ENCODE results near the gene TRIM47. TPM values are rescaled to one million over a fixed set of nuclear protein-coding genes. Genes with fewer than 3 reads are reported as not detected.

The TRIM47 gene
- total RNA-seq, 1 experiment from 2014 or later = 11.9 TPM

DNA sequence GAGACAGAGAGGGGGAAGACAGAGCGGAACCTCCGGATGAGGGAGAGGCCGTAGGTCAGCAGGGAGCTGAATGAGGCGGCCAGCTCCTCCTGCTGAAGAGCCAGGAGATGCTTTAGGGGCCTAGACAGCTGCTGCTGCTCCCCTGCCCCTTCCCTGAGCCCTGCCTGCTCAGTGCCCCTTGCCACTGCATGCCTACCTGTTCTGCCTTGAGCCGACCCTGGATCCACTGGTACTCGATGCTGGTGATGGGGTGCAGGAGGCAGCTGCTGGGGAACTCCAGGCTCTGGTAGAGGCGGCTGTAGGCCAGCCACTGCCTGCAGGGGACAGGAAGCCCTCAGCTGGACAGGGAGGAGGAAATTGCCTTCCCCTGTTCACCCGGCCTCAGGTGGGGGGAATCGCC, 41.8 kb downstream of the TRIM47 start:
- no peak for DNase-seq (ENCODE audit: low read depth in 1 of 2, low spot score in 2 of 2)
- no peaks in the 10 kb centered on the region for H3K27me3 ChIP-seq (replicated peaks)

DNA sequence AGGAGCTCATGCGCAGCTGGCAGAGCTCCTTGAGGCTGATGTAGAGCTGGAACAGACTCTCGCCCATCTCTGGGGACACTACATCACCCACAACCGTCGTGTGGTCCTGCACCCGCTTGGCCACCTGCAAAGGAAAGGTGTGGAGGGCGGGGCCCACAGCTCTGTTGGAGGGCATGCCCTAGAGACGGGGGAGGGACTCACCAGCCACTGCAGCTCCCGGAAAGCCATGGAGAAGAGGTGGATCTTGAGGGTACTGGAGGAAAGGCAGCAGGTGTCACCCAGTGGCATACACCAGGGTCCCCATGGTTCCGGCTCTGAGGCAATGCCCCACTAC, 42.8 kb downstream of the TRIM47 start:
- no peak for DNase-seq (ENCODE audit: low read depth in 1 of 2, low spot score in 2 of 2)
- H3K9me3 ChIP-seq (replicated peaks) = no peaks in the 10 kb centered on the region
- no peak overlapping the region for H3K4me3 ChIP-seq
- H3K27me3 ChIP-seq (replicated peaks) = no peaks in the 10 kb centered on the region
- H3K27ac ChIP-seq = no peak overlapping the region
- no peaks in the 10 kb centered on the region for H3K36me3 ChIP-seq
- H3K4me1 ChIP-seq (replicated peaks) = 0 out of 2 replicates have a peak, but pooled peaks cover 5% of the 10 kb centered on the region

More for the DNA sequence above, 41.8 kb downstream of the TRIM47 start:
- Histone ChIP-seq H3K4me1 (replicated peaks) (0 out of 2 replicates have a peak, but pooled peaks cover 5% of the 10 kb centered on the region), H3K36me3 (no peaks in the 10 kb centered on the region), H3K27ac (no peak overlapping the region), H3K4me3 (no peak overlapping the region), H3K9me3 (replicated peaks) (no peaks in the 10 kb centered on the region)

DNA sequence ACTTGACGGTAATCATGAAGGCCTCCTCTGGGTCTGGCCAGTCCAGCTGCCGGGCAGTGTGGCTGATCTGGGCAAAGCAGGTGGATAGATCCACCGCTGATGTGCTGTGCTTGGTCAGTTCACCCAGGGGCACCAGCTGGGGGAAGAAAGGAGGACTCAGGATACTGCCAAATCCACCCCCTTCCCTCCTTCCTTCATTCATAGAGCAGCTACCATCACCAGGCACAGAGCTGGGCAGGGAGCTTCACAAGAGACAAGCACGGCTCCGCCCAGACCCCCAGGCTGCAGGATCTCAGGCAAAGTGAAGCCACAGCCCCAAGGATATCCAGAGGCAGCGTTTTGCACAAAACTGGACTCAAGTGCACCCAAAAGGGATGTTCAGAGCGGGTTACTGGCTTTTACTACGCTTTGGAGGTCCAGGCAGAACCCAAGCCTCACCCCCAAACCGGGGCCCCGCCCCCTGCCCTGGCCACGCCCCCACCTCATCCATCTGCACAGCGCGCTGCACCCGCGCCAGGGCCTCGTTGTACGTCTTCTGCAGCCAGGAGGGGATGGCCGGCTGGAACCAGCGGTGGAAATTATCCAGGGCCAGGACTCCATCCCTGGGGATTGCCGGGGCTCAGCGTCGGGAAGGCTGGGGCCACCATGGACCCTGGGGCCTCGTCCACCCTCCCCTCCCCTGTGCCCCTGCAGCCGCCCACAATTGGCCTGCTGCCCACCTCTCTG, 43.3 kb downstream of the TRIM47 start:
- no peaks in the 10 kb centered on the region for H3K9me3 ChIP-seq (replicated peaks)
- H3K4me1 ChIP-seq (replicated peaks) = 0 out of 2 replicates have a peak, but pooled peaks cover 5% of the 10 kb centered on the region
- no peak overlapping the region for H3K4me3 ChIP-seq
- DNase-seq (ENCODE audit: low read depth in 1 of 2, low spot score in 2 of 2) = no peak
- no peaks in the 10 kb centered on the region for H3K36me3 ChIP-seq
- H3K27me3 ChIP-seq (replicated peaks) = no peaks in the 10 kb centered on the region
- no peak overlapping the region for H3K27ac ChIP-seq

DNA sequence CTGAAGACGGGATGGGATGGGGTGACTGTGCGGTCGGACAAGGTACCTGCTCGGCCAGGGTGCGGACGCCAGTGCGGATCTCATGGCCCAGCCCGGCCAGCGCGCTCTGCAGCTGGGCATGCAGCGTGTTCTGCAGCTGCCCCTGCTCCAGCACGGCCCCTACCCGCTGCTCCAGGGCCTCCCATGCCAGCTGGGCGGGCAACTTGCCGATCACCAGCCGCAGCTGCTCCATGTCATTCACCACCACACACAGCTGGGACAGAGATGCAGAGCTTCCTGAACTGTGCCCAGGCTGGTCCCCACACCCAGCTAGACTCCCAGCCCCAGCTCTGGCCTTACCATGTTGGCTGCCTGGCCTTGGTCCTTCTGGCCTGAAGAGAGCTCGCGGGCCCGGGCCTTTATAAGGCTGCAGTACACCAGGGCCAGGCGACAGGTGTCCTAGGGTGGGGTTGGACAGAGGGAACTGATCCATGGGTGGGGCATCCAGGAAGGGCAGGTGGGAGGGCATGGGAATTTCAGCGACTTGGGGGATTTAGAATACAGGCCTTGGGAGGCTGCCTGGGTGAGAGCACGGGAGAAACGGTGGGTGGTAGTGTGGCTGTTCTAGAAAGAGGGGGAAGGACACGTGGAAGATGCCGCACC, 44.0 kb downstream of the TRIM47 start:
- DNase-seq (ENCODE audit: low read depth in 1 of 2, low spot score in 2 of 2) = no peak
- H3K4me3 ChIP-seq = no peak overlapping the region
- H3K9me3 ChIP-seq (replicated peaks) = no peaks in the 10 kb centered on the region
- H3K4me1 ChIP-seq (replicated peaks) = 0 out of 2 replicates have a peak, but pooled peaks cover 5% of the 10 kb centered on the region
- no peaks in the 10 kb centered on the region for H3K36me3 ChIP-seq
- H3K27ac ChIP-seq = no peak overlapping the region
- H3K27me3 ChIP-seq (replicated peaks) = no peaks in the 10 kb centered on the region

DNA sequence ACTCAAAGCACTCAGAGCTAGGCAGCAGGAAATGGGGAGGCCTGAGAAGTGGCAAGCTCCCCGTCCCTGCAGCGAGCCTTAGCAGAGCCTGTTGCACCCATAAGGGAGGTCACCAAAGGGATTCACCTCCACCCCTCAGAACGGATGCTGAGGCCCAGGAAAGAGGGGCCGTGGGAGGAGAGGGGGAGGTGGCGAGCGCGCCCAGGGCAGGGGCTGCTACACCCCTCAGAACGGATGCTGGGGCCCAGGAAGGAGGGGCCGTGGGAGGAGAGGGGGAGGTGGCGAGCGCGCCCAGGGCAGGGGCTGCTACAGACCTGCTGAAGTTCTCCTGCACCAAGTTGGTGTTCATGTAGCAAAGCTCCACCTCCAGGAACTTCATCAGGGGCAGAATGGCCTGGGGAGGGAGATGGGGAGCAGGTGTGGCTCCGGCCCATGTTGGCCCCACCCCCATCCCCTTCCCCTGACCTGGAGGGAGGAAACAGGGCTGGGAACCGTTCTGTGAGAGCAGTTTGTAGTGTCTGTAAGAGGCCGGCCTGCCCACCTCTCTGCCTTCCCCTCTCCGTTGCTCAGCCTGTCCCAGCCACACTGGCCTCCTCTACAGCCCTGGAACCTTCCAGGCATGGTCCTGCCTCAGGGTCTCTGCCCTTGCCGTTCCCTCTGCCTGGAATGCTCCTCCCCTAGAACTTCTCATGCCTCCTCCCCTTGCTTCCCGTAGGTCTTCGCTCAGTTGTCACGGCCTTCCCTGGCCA, 45.6 kb downstream of the TRIM47 start:
- no peaks in the 10 kb centered on the region for H3K9me3 ChIP-seq (replicated peaks)
- H3K4me3 ChIP-seq = no peak overlapping the region
- peaks cover 9% of the 10 kb centered on the region for H3K4me1 ChIP-seq (replicated peaks)
- no peaks in the 10 kb centered on the region for H3K36me3 ChIP-seq
- no peaks in the 10 kb centered on the region for H3K27me3 ChIP-seq (replicated peaks)
- H3K27ac ChIP-seq = no peak overlapping the region
- no peak for DNase-seq (ENCODE audit: low read depth in 1 of 2, low spot score in 2 of 2)

DNA sequence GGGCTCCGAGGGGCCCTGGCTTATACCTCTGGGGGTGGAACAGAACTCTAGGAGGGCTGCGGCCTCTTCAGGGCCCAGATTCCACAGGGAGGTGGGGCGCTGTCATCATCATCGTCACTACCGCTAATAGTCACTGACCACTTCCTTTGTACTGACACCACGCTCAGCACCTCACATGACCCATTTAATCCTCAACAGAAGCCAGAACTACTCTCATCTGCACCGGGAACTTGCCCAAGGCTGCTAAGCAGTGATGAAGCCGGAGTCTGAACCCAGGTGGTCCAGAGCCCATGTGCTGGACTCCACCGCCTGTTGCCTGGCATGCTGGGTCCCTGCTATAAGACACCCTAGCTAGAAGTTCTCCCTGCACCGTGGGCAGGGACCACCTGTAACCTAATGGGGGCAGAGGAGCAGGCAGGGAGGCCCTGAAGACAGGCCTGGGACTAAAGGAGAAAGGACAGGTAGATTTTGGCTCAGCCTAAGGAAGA, 46.2 kb downstream of the TRIM47 start:
- Histone ChIP-seq H3K9me3 (replicated peaks) (no peaks in the 10 kb centered on the region), H3K4me1 (replicated peaks) (peaks cover 15% of the 10 kb centered on the region), H3K4me3 (no peak overlapping the region), H3K36me3 (no peaks in the 10 kb centered on the region), H3K27me3 (replicated peaks) (no peaks in the 10 kb centered on the region), H3K27ac (no peak overlapping the region)
- no peak for DNase-seq (ENCODE audit: low read depth in 1 of 2, low spot score in 2 of 2)

GRCh38 chr17:75831032-75831571, 47.3 kb downstream of the TRIM47 start:
- no peak overlapping the region for H3K4me3 ChIP-seq
- peaks cover 16% of the 10 kb centered on the region for H3K4me1 ChIP-seq (replicated peaks)
- H3K27me3 ChIP-seq (replicated peaks) = no peaks in the 10 kb centered on the region
- no peak overlapping the region for H3K27ac ChIP-seq
- no peaks in the 10 kb centered on the region for H3K9me3 ChIP-seq (replicated peaks)
- peaks cover 8% of the 10 kb centered on the region; the same call in 1 of the 2 replicates for H3K36me3 ChIP-seq
- DNase-seq (ENCODE audit: low read depth in 1 of 2, low spot score in 2 of 2) = no peak

GRCh38 chr17:75830164-75831031, 48.0 kb downstream of the TRIM47 start:
- H3K4me1 ChIP-seq (replicated peaks) = peaks cover 16% of the 10 kb centered on the region
- H3K9me3 ChIP-seq (replicated peaks) = no peaks in the 10 kb centered on the region
- no peak overlapping the region for H3K4me3 ChIP-seq
- peaks cover 15% of the 10 kb centered on the region for H3K36me3 ChIP-seq
- no peaks in the 10 kb centered on the region for H3K27me3 ChIP-seq (replicated peaks)
- DNase-seq (ENCODE audit: low read depth in 1 of 2, low spot score in 2 of 2) = no peak
- H3K27ac ChIP-seq = no peak overlapping the region

- DNase-seq (ENCODE audit: low read depth in 1 of 2, low spot score in 2 of 2) = no peak
- Histone ChIP-seq H3K36me3 (peaks cover 18% of the 10 kb centered on the region), H3K9me3 (replicated peaks) (no peaks in the 10 kb centered on the region), H3K27ac (no peak overlapping the region), H3K27me3 (replicated peaks) (no peaks in the 10 kb centered on the region), H3K4me1 (replicated peaks) (peaks cover 16% of the 10 kb centered on the region), H3K4me3 (no peak overlapping the region)
These were observed 48.6 kb downstream of the TRIM47 start for GRCh38 chr17:75829747-75830146.

DNA sequence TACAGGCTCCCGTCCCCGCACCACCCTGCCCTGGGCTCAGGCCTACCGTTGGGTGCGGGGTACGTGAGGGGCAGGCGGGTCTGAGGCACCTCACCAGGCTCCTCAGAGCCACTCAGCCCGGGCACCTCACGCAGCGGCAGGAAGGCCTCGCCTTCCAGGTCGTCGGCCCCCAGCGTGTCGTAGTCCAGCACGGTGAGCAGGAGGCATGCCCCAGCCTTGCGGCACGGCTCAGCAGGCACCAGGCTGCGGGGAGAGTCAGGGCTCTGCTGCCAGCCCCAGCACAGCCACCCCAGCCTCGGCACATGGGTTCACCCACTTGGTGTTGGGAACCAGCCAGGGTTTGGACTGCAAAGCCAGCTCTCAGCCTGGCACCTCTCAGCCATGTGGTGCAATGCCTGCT, 49.6 kb downstream of the TRIM47 start:
- no peak for DNase-seq (ENCODE audit: low read depth in 1 of 2, low spot score in 2 of 2)
- Histone ChIP-seq H3K9me3 (replicated peaks) (no peaks in the 10 kb centered on the region), H3K27ac (no peak overlapping the region), H3K27me3 (replicated peaks) (no peaks in the 10 kb centered on the region), H3K36me3 (peaks cover 25% of the 10 kb centered on the region), H3K4me1 (replicated peaks) (peaks cover 16% of the 10 kb centered on the region), H3K4me3 (no peak overlapping the region)

DNA sequence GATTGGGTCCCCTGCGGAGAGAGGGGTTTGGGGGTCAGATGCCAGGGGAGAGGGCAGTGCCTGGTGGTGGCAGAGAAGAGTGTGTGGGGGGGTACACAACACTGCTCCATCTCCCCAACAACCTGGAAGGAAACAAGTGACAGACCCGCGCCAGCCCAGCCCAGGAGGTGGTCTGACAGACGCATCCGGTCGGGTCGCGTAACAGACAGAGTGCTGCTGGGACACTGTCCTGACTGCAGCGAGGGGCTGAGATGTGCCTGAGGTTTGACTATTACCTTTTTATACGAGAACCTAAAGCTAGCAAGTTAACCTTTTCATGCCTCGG, 50.3 kb downstream of the TRIM47 start:
- H3K27me3 ChIP-seq (replicated peaks) = no peaks in the 10 kb centered on the region
- peaks cover 32% of the 10 kb centered on the region for H3K36me3 ChIP-seq
- peaks cover 16% of the 10 kb centered on the region for H3K4me1 ChIP-seq (replicated peaks)
- H3K9me3 ChIP-seq (replicated peaks) = no peaks in the 10 kb centered on the region
- no peak for DNase-seq (ENCODE audit: low read depth in 1 of 2, low spot score in 2 of 2)
- H3K4me3 ChIP-seq = peak overlapping the region; percentile 35
- no peak overlapping the region for H3K27ac ChIP-seq

DNA sequence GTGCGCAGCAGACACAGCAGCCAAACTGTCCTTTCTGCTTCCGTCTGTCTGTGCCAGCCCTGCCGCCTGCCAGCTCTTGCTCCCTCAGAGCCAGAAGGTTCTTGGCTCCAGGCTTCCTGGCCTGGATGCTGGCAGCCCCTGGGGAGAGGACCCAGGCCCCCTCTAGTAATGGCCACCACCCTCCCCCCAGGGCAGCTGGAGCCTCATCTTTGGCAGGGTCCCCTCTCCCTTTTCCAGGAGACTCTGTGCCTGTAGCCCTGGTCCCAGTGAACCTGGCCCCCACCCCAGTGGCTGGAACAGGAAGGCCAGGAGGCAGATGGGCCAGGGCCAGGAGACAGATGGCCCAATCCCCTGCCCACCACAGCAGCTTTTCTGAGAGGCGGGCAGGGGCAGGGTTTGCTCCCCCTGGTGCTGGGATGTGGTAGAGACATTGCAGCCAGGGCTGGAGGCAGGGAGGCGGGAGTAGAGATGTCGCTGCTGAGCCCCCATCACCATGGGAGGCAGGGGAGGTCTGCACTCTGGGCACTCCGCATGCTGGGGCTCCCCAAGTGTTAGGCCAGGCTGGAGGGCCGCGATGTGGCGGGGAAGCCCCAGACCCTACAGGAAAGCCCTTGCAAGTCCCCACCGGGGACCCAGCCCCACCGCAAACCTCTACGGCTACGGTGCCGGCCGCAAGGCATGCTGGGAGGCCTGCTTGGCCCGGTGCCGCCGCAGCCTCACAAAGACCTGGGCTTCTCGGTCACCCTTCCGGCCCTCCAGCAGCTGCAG, 50.9 kb downstream of the TRIM47 start:
- no peaks in the 10 kb centered on the region for H3K27me3 ChIP-seq (replicated peaks)
- no peaks in the 10 kb centered on the region for H3K9me3 ChIP-seq (replicated peaks)
- no peak overlapping the region for H3K27ac ChIP-seq
- H3K4me1 ChIP-seq (replicated peaks) = peaks cover 16% of the 10 kb centered on the region
- DNase-seq (ENCODE audit: low read depth in 1 of 2, low spot score in 2 of 2) = peak; percentile 88 to 91
- peaks cover 38% of the 10 kb centered on the region for H3K36me3 ChIP-seq
- peak overlapping the region; percentile 35 for H3K4me3 ChIP-seq
